Endothelial cell of umbilical vein (primary cell): ENCODE data around the gene GALNT10. TPM values are rescaled to one million over a fixed set of nuclear protein-coding genes. Genes with fewer than 3 reads are reported as not detected.

ENCODE experiments used
- BruUV-seq: library from RNA; stranded (reverse); fragments of 400-500 nt; replicated peaks from 2 replicates; lab custom pipeline; 2021; lab: Mats Ljungman, UMichigan
- CTCF ChIA-PET: fragments of 300-600, 350-600 bp; sonication (Branson Sonifier 250); formaldehyde crosslinking; loops from one replicate; lab custom pipeline; 2021; ENCODE audit warnings: antibody characterized with exemption, inconsistent platforms; lab: Charles Lee
- POLR2A ChIA-PET: fragments of 300-600, 350-600 bp; sonication (Branson Sonifier 250); formaldehyde crosslinking; loops from one replicate; lab custom pipeline; 2021; ENCODE audit warnings: antibody characterized with exemption, inconsistent platforms; lab: Charles Lee
- DNase-seq: peaks from one replicate; pipeline ENCODE4 v3.0.0-alpha.2; 2011; ENCODE audit warnings: low read depth, low spot score
- FAIRE-seq: peaks from 2 replicates; lab custom pipeline; 2011; peaks lifted over from hg19 to GRCh38; lab: Jason Lieb, UNC
- H2AFZ ChIP-seq: 2 replicates; pipeline ENCODE4 v1.6.0; 2012; ENCODE audit warnings: low read depth, low read length, control low read depth, inconsistent platforms
- H3K27ac ChIP-seq: 2 replicates; pipeline ENCODE4 v1.5.1; 2011; ENCODE audit warnings: low read depth, mild to moderate bottlenecking, control low read depth, low read length, moderate library complexity; ENCODE audit not compliant: insufficient read depth
- H3K27me3 ChIP-seq, 2 experiments: 2 replicates each; pipeline versions ENCODE4 v1.6.0 to v1.6.1; 2011; ENCODE audit warnings: low read length in 2 of 2, mixed read lengths in 1 of 2; ENCODE audit not compliant: control insufficient read depth in 2 of 2, insufficient read depth in 2 of 2
- H3K36me3 ChIP-seq, 2 experiments: 2 replicates in 1 of 2; 3 replicates in 1 of 2; pipeline ENCODE4 v1.5.1; 2011; ENCODE audit warnings: low read length in 2 of 2, mild to moderate bottlenecking in 1 of 2, moderate library complexity in 1 of 2; ENCODE audit not compliant: control insufficient read depth in 2 of 2, insufficient read depth in 2 of 2; ENCODE audit errors: extremely low read depth in 1 of 2
- H3K4me1 ChIP-seq: 3 replicates; pipeline ENCODE4 v1.5.1; 2011; ENCODE audit warnings: mild to moderate bottlenecking, low read length; ENCODE audit not compliant: control insufficient read depth, insufficient read depth; ENCODE audit errors: extremely low read depth
- H3K4me2 ChIP-seq: 2 replicates; pipeline ENCODE4 v1.6.1; 2011; ENCODE audit warnings: low read length, control low read depth, mixed read lengths; ENCODE audit not compliant: insufficient read depth
- H3K4me3 ChIP-seq, 3 experiments: fragments of 200-600 bp in 1 of 3; sonication (generic), shearing (Covaris generic) in 1 of 3; replicated peaks in 1 of 3; 2 replicates each; pipeline ENCODE4 v1.5.1; 2011 to 2016; ENCODE audit warnings: control low read depth in 3 of 3, low read length in 3 of 3, mild to moderate bottlenecking in 2 of 3, inconsistent platforms in 1 of 3, low read depth in 1 of 3, moderate library complexity in 1 of 3; ENCODE audit not compliant: insufficient read depth in 1 of 3
- H3K79me2 ChIP-seq: 2 replicates; pipeline ENCODE4 v1.6.0; 2012; ENCODE audit warnings: low read length, inconsistent platforms; ENCODE audit not compliant: control insufficient read depth, insufficient read depth
- H3K9ac ChIP-seq: replicated peaks from 2 replicates; pipeline ENCODE3; 2011; ENCODE audit warnings: low read length, control low read depth; ENCODE audit not compliant: insufficient read depth; ENCODE audit errors: extremely low read depth
- H3K9me1 ChIP-seq: replicated peaks from 3 replicates; pipeline ENCODE4 v1.6.0; 2011; ENCODE audit warnings: mild to moderate bottlenecking, low read length; ENCODE audit not compliant: control insufficient read depth, insufficient read depth; ENCODE audit errors: extremely low read depth
- H3K9me3 ChIP-seq: replicated peaks from 2 replicates; pipeline ENCODE4 v1.5.1; 2012; ENCODE audit warnings: low read length, inconsistent platforms; ENCODE audit not compliant: control insufficient read depth, insufficient read depth
- H4K20me1 ChIP-seq: replicated peaks from 2 replicates; pipeline ENCODE3; 2011; ENCODE audit warnings: mild to moderate bottlenecking, low read length; ENCODE audit not compliant: control insufficient read depth, insufficient read depth; ENCODE audit errors: extremely low read depth
- EZH2 ChIP-seq: IDR thresholded peaks from 2 replicates; pipeline ENCODE4 v1.6.1; 2012; ENCODE audit warnings: borderline replicate concordance, low read depth, mild to moderate bottlenecking, moderate library complexity, low read length, inconsistent platforms; ENCODE audit not compliant: severe bottlenecking
- FOS ChIP-seq: IDR thresholded peaks from 2 replicates; pipeline ENCODE4 v1.6.1; 2011; ENCODE audit warnings: mild to moderate bottlenecking, low read length, moderate library complexity, borderline replicate concordance; ENCODE audit not compliant: insufficient read depth
- GATA2 ChIP-seq: IDR thresholded peaks from 2 replicates; pipeline ENCODE4 v1.7.0; 2011; ENCODE audit warnings: low read depth, mild to moderate bottlenecking, moderate library complexity, mixed read lengths, low read length; ENCODE audit not compliant: insufficient read length, insufficient read depth
- JUN ChIP-seq: IDR thresholded peaks from 2 replicates; pipeline ENCODE4 v1.6.1; 2011; ENCODE audit warnings: borderline replicate concordance, low read depth; ENCODE audit not compliant: insufficient read length, insufficient read depth
- MYC ChIP-seq: IDR thresholded peaks from one replicate; pipeline ENCODE4 v1.6.1; 2011; ENCODE audit warnings: mild to moderate bottlenecking, low read depth, low read length
- POLR2A ChIP-seq: IDR thresholded peaks from 2 replicates; pipeline ENCODE4 v1.6.1; 2012; ENCODE audit warnings: low read depth, mild to moderate bottlenecking, control low read depth, low read length
- POLR2AphosphoS5 ChIP-seq: IDR thresholded peaks from 2 replicates; pipeline ENCODE4 v1.6.1; 2012; ENCODE audit warnings: low read depth, mild to moderate bottlenecking, control low read depth, low read length, moderate library complexity; ENCODE audit not compliant: insufficient read depth
- dilution Hi-C: fragments of 300-500 bp; cut with MboI; formaldehyde crosslinking; loops from one replicate; pipeline ENCODE4 v1.15.0; 2019; ENCODE audit warnings: low sequenced_read_pairs; ENCODE audit not compliant: extremely low pct_ligation_motif_present
- intact Hi-C: fragments of 100-400 bp; cut with micrococcal nuclease; formaldehyde crosslinking; loops from one replicate; pipeline ENCODE4 v1.10.0; 2022
- polyA plus RNA-seq, 4 experiments: library from polyadenylated mRNA; depleted of rRNA in 3 of 4; stranded (reverse) in 3 of 4; unstranded in 1 of 4; fragments of >200 nt; gene quantifications; 2 replicates each; pipeline versions ENCODE4 v1.2.1 to v1.2.3, GENCODE V29; 2011 to 2012; ENCODE audit warnings: missing spikeins in 1 of 4
- total RNA-seq: library from RNA; stranded (reverse); gene quantifications from 2 replicates; pipeline ENCODE4 v1.2.3, GENCODE V29; 2021
- TF ChIP-seq, protein P1 (sequence below): IDR thresholded peaks from 2 replicates; pipeline ENCODE4 v1.6.1; 2011; ENCODE audit not compliant: insufficient read depth, insufficient read length
- TF ChIP-seq, protein P2 (sequence below), 2 donors: IDR thresholded peaks; 1 replicate in 1 of 2; 2 replicates in 1 of 2; pipeline ENCODE4 v1.5.1; 2011; ENCODE audit warnings: low read length in 2 of 2, mild to moderate bottlenecking in 2 of 2, moderate library complexity in 2 of 2, control low read depth in 1 of 2, inconsistent platforms in 1 of 2, low read depth in 1 of 2; ENCODE audit not compliant: insufficient read depth in 1 of 2; ENCODE audit errors: extremely low read depth in 1 of 2

Gene GALNT10
- total and polyA plus RNA-seq, 2 donors (not counting 3 experiments of a cell fraction or from before 2014, with no cell fraction given) = 70.2 to 77.6 TPM

DNA sequence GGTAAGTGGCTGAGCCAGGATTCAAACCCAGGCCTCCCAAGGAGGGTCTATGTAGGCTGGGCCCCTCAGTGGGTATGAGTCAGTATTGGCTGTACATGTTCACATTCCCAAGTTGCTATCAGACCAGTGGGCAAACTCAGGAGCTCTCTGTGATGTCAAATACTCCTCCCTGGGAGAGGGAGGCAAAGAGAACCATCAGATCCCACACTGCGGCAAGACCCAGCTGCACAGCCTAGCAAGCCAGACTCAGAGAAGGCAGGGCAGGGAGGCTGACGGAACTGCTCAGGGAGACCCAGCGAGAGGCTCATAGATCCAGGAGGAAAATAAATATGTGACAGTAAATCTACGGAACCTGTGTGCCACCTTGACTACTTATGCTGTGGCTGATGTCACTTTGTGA lies 212.7 kb downstream of the GALNT10 start:
- Histone ChIP-seq H2AFZ (no peak overlapping the region), H3K4me3 (no peak overlapping the region), H3K79me2 (no peaks in the 10 kb centered on the region), H3K27ac (no peak overlapping the region), H3K9ac (no peak overlapping the region), H3K4me2 (no peak overlapping the region), H3K36me3 (no peaks in the 10 kb centered on the region), H3K4me1 (no peaks in the 10 kb centered on the region), H3K9me1 (no peaks in the 10 kb centered on the region), H3K9me3 (no peaks in the 10 kb centered on the region), H3K27me3 (no peaks in the 10 kb centered on the region), H4K20me1 (no peaks in the 10 kb centered on the region)
- intact Hi-C loops = no loop called here
- ChIA-PET POLR2A (no interaction called here), CTCF (interaction anchor here (1.0 to 4.5 kb wide), 7 partner anchors 15 to 429 kb away, joined by 3 to 175 read pairs (median 3); partner anchors contain the start of gene GALNT10)
- no peak for FAIRE-seq
- BruUV-seq = no TSS peak
- dilution Hi-C loops = no loop called here
- no peak for TF ChIP-seq GATA2
- no peak for TF ChIP-seq FOS
- no peak for TF ChIP-seq EZH2
- no peak for DNase-seq

DNA sequence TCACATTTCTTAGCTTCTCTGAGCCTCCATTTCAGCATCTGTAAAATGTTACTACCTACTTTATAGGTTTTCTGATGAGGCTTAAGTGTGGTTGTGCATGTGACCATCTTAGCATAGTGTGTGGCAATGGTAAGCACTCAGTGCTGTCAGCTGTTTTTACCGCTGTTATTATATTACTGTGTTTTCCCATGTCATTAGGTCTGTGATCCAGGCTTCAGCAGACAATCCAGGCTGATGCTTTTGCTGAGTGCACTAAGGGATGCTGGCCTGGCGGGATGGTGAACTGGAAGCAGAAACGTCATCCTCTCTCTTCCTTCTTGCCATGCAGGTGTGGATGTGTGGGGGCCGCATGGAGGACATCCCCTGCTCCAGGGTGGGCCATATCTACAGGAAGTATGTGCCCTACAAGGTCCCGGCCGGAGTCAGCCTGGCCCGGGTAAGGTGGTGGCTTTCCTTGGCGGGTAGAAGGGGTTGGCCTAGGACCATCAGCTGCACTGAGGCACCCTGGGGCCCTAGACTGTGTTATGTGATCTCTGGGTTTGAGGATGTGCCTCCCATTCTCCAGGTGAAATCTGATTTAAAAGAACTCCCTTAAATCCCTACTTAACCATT lies 213.3 kb downstream of the GALNT10 start:
- no TSS peak for BruUV-seq
- CTCF ChIA-PET = interaction anchor here (0.7 to 4.5 kb wide), 16 partner anchors 16 to 429 kb away, joined by 3 to 175 read pairs (median 5); partner anchors contain the start of gene GALNT10
- no peak overlapping the region for H3K4me3 ChIP-seq

More for the DNA sequence above, 213.3 kb downstream of the GALNT10 start:
- H3K79me2 ChIP-seq = no peaks in the 10 kb centered on the region
- intact Hi-C loops = loop anchor here (2.0 kb wide), 1 partner anchor 35 kb away; no protein-coding TSS in a partner anchor
- H3K4me2 ChIP-seq = no peak overlapping the region
- no peak overlapping the region for H3K9ac ChIP-seq
- H3K27me3 ChIP-seq = no peaks in the 10 kb centered on the region
- H3K27ac ChIP-seq = no peak overlapping the region
- dilution Hi-C loops = no loop called here
- H2AFZ ChIP-seq = no peak overlapping the region
- no peaks in the 10 kb centered on the region for H3K36me3 ChIP-seq
- no peaks in the 10 kb centered on the region for H4K20me1 ChIP-seq
- FAIRE-seq (peak; percentile 62), DNase-seq (no peak)
- no peaks in the 10 kb centered on the region for H3K9me3 ChIP-seq
- H3K9me1 ChIP-seq = no peaks in the 10 kb centered on the region
- TF ChIP-seq POLR2A (no peak), GATA2 (no peak), POLR2AphosphoS5 (no peak), MYC (no peak), JUN (no peak), FOS (no peak), EZH2 (no peak)
- TF ChIP-seq, protein P1, sequence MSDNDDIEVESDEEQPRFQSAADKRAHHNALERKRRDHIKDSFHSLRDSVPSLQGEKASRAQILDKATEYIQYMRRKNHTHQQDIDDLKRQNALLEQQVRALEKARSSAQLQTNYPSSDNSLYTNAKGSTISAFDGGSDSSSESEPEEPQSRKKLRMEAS = no peak
- TF ChIP-seq, protein P2, sequence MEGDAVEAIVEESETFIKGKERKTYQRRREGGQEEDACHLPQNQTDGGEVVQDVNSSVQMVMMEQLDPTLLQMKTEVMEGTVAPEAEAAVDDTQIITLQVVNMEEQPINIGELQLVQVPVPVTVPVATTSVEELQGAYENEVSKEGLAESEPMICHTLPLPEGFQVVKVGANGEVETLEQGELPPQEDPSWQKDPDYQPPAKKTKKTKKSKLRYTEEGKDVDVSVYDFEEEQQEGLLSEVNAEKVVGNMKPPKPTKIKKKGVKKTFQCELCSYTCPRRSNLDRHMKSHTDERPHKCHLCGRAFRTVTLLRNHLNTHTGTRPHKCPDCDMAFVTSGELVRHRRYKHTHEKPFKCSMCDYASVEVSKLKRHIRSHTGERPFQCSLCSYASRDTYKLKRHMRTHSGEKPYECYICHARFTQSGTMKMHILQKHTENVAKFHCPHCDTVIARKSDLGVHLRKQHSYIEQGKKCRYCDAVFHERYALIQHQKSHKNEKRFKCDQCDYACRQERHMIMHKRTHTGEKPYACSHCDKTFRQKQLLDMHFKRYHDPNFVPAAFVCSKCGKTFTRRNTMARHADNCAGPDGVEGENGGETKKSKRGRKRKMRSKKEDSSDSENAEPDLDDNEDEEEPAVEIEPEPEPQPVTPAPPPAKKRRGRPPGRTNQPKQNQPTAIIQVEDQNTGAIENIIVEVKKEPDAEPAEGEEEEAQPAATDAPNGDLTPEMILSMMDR (IDR thresholded peaks at IDR 0.05; ENCODE audit: extremely low read depth in 1 of 2, insufficient read depth in 1 of 2, low read depth in 1 of 2, low read length in 2 of 2) = no peak
- no peaks in the 10 kb centered on the region for H3K4me1 ChIP-seq
- POLR2A ChIA-PET = no interaction called here
